HG02938 (cell line): ENCODE data around the gene TDRD5.

Source experiments
- ATAC-seq: cut with Tn5 transposase; IDR thresholded peaks from one replicate; pipeline ENCODE4 v1.9.1; 2021; ENCODE audit warnings: mild to moderate bottlenecking, moderate library complexity; ENCODE audit not compliant: unreplicated experiment

Gene TDRD5

GRCh38 chr1:179729881-179730280, 138.2 kb downstream of the TDRD5 start:
- ATAC-seq: no peak

- no peak for ATAC-seq
Observed at GRCh38 chr1:179731643-179732042, 140.0 kb downstream of the TDRD5 start.
